ENCODE results near the gene AGGF1. TPM values are rescaled to one million over a fixed set of nuclear protein-coding genes. Genes with fewer than 3 reads are reported as not detected.

Gene AGGF1
- total RNA-seq, 1 donor from 2014 or later: 35.1 TPM

- H3K27me3 ChIP-seq: no peaks in the 10 kb centered on the region
- no peak overlapping the region for H3K27ac ChIP-seq
- H3K4me3 Mint-ChIP-seq: no peak overlapping the region
- no peak for DNase-seq (ENCODE audit: low spot score)
- no peak overlapping the region for H3K9ac ChIP-seq
- H3K4me1 ChIP-seq: no peaks in the 10 kb centered on the region
- no peaks in the 10 kb centered on the region for H3F3A ChIP-seq (ENCODE audit: low read depth)
- H3K4me3 ChIP-seq: no peak overlapping the region
- H3K36me3 ChIP-seq: no peaks in the 10 kb centered on the region
- TF ChIP-seq CTCF (IDR thresholded peaks at IDR 0.05): no peak
- no peak overlapping the region for H3K27ac Mint-ChIP-seq
- H3K36me3 Mint-ChIP-seq: no peaks in the 10 kb centered on the region
- no peak overlapping the region for H3K4me2 ChIP-seq
- H3K9me3 Mint-ChIP-seq: peaks cover 2% of the 10 kb centered on the region
- H2AFZ ChIP-seq (replicated peaks): no peak overlapping the region
- no peaks in the 10 kb centered on the region for H4K20me1 ChIP-seq (ENCODE audit: low read depth)
- H3K79me2 ChIP-seq (ENCODE audit: low read depth): no peaks in the 10 kb centered on the region
- peaks cover 2% of the 10 kb centered on the region for H3K4me1 Mint-ChIP-seq
- H3K9me3 ChIP-seq (ENCODE audit: low read depth): no peaks in the 10 kb centered on the region
- H3K27me3 Mint-ChIP-seq (ENCODE audit: insufficient read depth, low read depth): no peaks in the 10 kb centered on the region
These were observed 24.1 kb upstream of the AGGF1 start for GRCh38 chr5:77006124-77006523.

GRCh38 chr5:77008413-77008812 is 21.8 kb upstream of the AGGF1 start:
- Mint-ChIP-seq H3K27ac (no peak overlapping the region), H3K36me3 (no peaks in the 10 kb centered on the region), H3K27me3 (ENCODE audit: insufficient read depth, low read depth) (no peaks in the 10 kb centered on the region), H3K4me1 (no peaks in the 10 kb centered on the region), H3K9me3 (peaks cover 2% of the 10 kb centered on the region), H3K4me3 (no peak overlapping the region)
- no peak overlapping the region for H2AFZ ChIP-seq (replicated peaks)
- no peaks in the 10 kb centered on the region for H3K27me3 ChIP-seq
- TF ChIP-seq EZH2phosphoT487 (IDR thresholded peaks at IDR 0.05) (no peak), CTCF (IDR thresholded peaks at IDR 0.05) (no peak), EZH2 (IDR thresholded peaks at IDR 0.05) (no peak)
- no peaks in the 10 kb centered on the region for H3K9me3 ChIP-seq (ENCODE audit: low read depth)
- no peaks in the 10 kb centered on the region for H3F3A ChIP-seq (ENCODE audit: low read depth)
- H3K4me3 ChIP-seq: no peak overlapping the region
- no peak overlapping the region for H3K9ac ChIP-seq
- H3K79me2 ChIP-seq (ENCODE audit: low read depth): no peaks in the 10 kb centered on the region
- no peaks in the 10 kb centered on the region for H3K36me3 ChIP-seq
- no peaks in the 10 kb centered on the region for H4K20me1 ChIP-seq (ENCODE audit: low read depth)
- no peak overlapping the region for H3K27ac ChIP-seq
- no peak for DNase-seq (ENCODE audit: low spot score)
- no peak overlapping the region for H3K4me2 ChIP-seq
- H3K4me1 ChIP-seq: no peaks in the 10 kb centered on the region

- DNase-seq (ENCODE audit: low spot score): no peak
- no peak overlapping the region for H3K9ac ChIP-seq
- H3K4me3 ChIP-seq: no peak overlapping the region
- no peaks in the 10 kb centered on the region for H3K79me2 ChIP-seq (ENCODE audit: low read depth)
- TF ChIP-seq CTCF (IDR thresholded peaks at IDR 0.05) (no peak), EZH2phosphoT487 (IDR thresholded peaks at IDR 0.05) (no peak), EZH2 (IDR thresholded peaks at IDR 0.05) (no peak)
- no peaks in the 10 kb centered on the region for H4K20me1 ChIP-seq (ENCODE audit: low read depth)
- H3K4me1 ChIP-seq: no peaks in the 10 kb centered on the region
- H3K27ac Mint-ChIP-seq: no peak overlapping the region
- H3K4me3 Mint-ChIP-seq: no peak overlapping the region
- no peak overlapping the region for H2AFZ ChIP-seq (replicated peaks)
- H3K9me3 Mint-ChIP-seq: peaks cover 2% of the 10 kb centered on the region
- H3K36me3 Mint-ChIP-seq: no peaks in the 10 kb centered on the region
- H3K27ac ChIP-seq: no peak overlapping the region
- H3F3A ChIP-seq (ENCODE audit: low read depth): no peaks in the 10 kb centered on the region
- H3K4me2 ChIP-seq: no peak overlapping the region
- no peaks in the 10 kb centered on the region for H3K27me3 ChIP-seq
- H3K27me3 Mint-ChIP-seq (ENCODE audit: insufficient read depth, low read depth): no peaks in the 10 kb centered on the region
- no peaks in the 10 kb centered on the region for H3K36me3 ChIP-seq
- H3K9me3 ChIP-seq (ENCODE audit: low read depth): no peaks in the 10 kb centered on the region
- H3K4me1 Mint-ChIP-seq: no peaks in the 10 kb centered on the region
These were observed 20.0 kb upstream of the AGGF1 start for GRCh38 chr5:77010243-77010642.

- TF ChIP-seq EZH2phosphoT487 (IDR thresholded peaks at IDR 0.05) (no peak), CTCF (IDR thresholded peaks at IDR 0.05) (no peak), EZH2 (IDR thresholded peaks at IDR 0.05) (no peak)
- Histone ChIP-seq H3K27me3 (no peaks in the 10 kb centered on the region), H2AFZ (replicated peaks) (no peak overlapping the region), H3K4me2 (no peak overlapping the region), H4K20me1 (ENCODE audit: low read depth) (no peaks in the 10 kb centered on the region), H3F3A (ENCODE audit: low read depth) (no peaks in the 10 kb centered on the region), H3K79me2 (ENCODE audit: low read depth) (no peaks in the 10 kb centered on the region), H3K4me3 (no peak overlapping the region), H3K27ac (no peak overlapping the region), H3K4me1 (no peaks in the 10 kb centered on the region), H3K36me3 (no peaks in the 10 kb centered on the region), H3K9me3 (ENCODE audit: low read depth) (no peaks in the 10 kb centered on the region), H3K9ac (no peak overlapping the region)
- H3K27me3 Mint-ChIP-seq (ENCODE audit: insufficient read depth, low read depth): no peaks in the 10 kb centered on the region
- H3K9me3 Mint-ChIP-seq: peaks cover 2% of the 10 kb centered on the region
- no peak for DNase-seq (ENCODE audit: low spot score)
- no peak overlapping the region for H3K4me3 Mint-ChIP-seq
- H3K27ac Mint-ChIP-seq: no peak overlapping the region
- no peaks in the 10 kb centered on the region for H3K4me1 Mint-ChIP-seq
- H3K36me3 Mint-ChIP-seq: no peaks in the 10 kb centered on the region
These were observed 18.7 kb upstream of the AGGF1 start for GRCh38 chr5:77011498-77011897.
